Loucy (cell line): ENCODE data around the gene SPAG17.
"Not testable (repeated sequence)": the region's sequence is repeated elsewhere in the genome, so short reads cannot be mapped to it uniquely, and the experiment has no call there.

Experiments used
- H2AFZ ChIP-seq: fragments of 200-600 bp; sonication (generic); 2 replicates; pipeline ENCODE4 v1.6.0; 2016; ENCODE audit warnings: antibody characterized with exemption, mild to moderate bottlenecking, low read length, moderate library complexity
- H3F3A ChIP-seq: fragments of 200-600 bp; 2 replicates; pipeline ENCODE4 v1.6.0; 2016; ENCODE audit warnings: antibody characterized with exemption, low read depth, mild to moderate bottlenecking
- H3K27me3 ChIP-seq: fragments of 200-600 bp; sonication (generic); 2 replicates; pipeline ENCODE4 v1.6.1; 2014; ENCODE audit warnings: low read length, mild to moderate bottlenecking; ENCODE audit not compliant: insufficient read depth, poor library complexity, severe bottlenecking
- H3K36me3 ChIP-seq: fragments of 200-600 bp; sonication (generic); 2 replicates; pipeline ENCODE4 v1.6.1; 2016; ENCODE audit warnings: low read length; ENCODE audit not compliant: insufficient read depth
- H3K4me1 ChIP-seq: fragments of 200-600 bp; sonication (generic); 2 replicates; pipeline ENCODE4 v1.5.1; 2014; ENCODE audit warnings: low read length, mild to moderate bottlenecking; ENCODE audit not compliant: insufficient read depth, poor library complexity, severe bottlenecking
- H3K4me2 ChIP-seq: fragments of 200-600 bp; sonication (generic); 2 replicates; pipeline ENCODE4 v1.6.0; 2014; ENCODE audit warnings: antibody characterized with exemption, low read length, low read depth, mild to moderate bottlenecking; ENCODE audit not compliant: poor library complexity, severe bottlenecking
- H3K4me3 ChIP-seq: fragments of 200-600 bp; sonication (generic); 2 replicates; pipeline ENCODE4 v1.5.1; 2014; ENCODE audit warnings: low read length, mild to moderate bottlenecking, mixed read lengths; ENCODE audit not compliant: poor library complexity, severe bottlenecking
- H3K79me2 ChIP-seq: fragments of 200-600 bp; sonication (generic); 2 replicates; pipeline ENCODE4 v1.6.1; 2014; ENCODE audit warnings: low read length; ENCODE audit not compliant: insufficient read depth
- H3K9ac ChIP-seq: fragments of 200-600 bp; sonication (generic); 2 replicates; pipeline ENCODE4 v1.6.0; 2014; ENCODE audit warnings: mild to moderate bottlenecking, low read depth, low read length, moderate library complexity; ENCODE audit not compliant: poor library complexity, severe bottlenecking
- H3K9me2 ChIP-seq: fragments of 200-600 bp; sonication (generic); replicated peaks from 2 replicates; pipeline ENCODE4 v1.6.1; 2016; ENCODE audit warnings: low read depth, low read length, mixed read lengths
- H3K9me3 ChIP-seq: fragments of 200-600 bp; sonication (generic); 2 replicates; pipeline ENCODE4 v1.6.1; 2014; ENCODE audit warnings: mild to moderate bottlenecking, antibody characterized with exemption, low read length, low read depth; ENCODE audit not compliant: insufficient read depth
- H4K20me1 ChIP-seq: fragments of 200-600 bp; sonication (generic); 2 replicates; pipeline ENCODE4 v1.6.0; 2014; ENCODE audit warnings: antibody characterized with exemption, low read length, mild to moderate bottlenecking; ENCODE audit not compliant: insufficient read depth, poor library complexity, severe bottlenecking
- CTCF ChIP-seq: fragments of 200-600 bp; sonication (generic); conservative IDR thresholded peaks from 2 replicates; pipeline ENCODE4 v1.5.1; 2014; ENCODE audit warnings: mild to moderate bottlenecking, antibody characterized with exemption, low read length
- EZH2phosphoT487 ChIP-seq: fragments of 200-600 bp; IDR thresholded peaks from 2 replicates; pipeline ENCODE4 v1.6.1; 2018; ENCODE audit warnings: antibody characterized with exemption, mild to moderate bottlenecking, moderate library complexity, borderline replicate concordance

The SPAG17 gene

DNA sequence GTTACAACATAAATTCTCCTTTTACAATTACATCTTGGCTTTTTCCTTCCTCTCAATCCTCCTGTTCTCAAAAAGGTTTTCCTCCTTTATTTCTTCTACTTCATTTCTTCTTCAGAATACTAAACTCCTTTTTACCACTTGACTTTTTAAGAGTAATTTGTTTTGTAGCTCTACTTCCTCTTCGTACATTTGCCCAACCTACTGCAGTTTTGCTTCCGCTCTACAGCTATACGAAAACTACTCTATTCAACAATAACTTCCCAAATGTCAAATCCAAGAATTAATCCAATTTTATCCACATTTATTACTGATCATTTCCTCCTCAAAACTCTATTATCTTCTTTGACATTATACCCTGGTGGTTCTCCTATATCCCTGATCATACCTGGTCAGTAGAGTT is 259.0 kb downstream of the SPAG17 start:
- Histone ChIP-seq H3K4me1 (peaks cover 41% of the 10 kb centered on the region), H3F3A (no peaks in the 10 kb centered on the region), H3K9me3 (no peaks in the 10 kb centered on the region), H3K36me3 (no peaks in the 10 kb centered on the region), H3K27me3 (no peaks in the 10 kb centered on the region), H3K79me2 (peaks cover 55% of the 10 kb centered on the region), H3K4me3 (peak overlapping the region; percentile 89), H2AFZ (no peak overlapping the region), H4K20me1 (peaks cover 13% of the 10 kb centered on the region), H3K9me2 (no peaks in the 10 kb centered on the region), H3K9ac (no peak overlapping the region), H3K4me2 (peak overlapping the region; percentile 83)
- TF ChIP-seq CTCF (no peak), EZH2phosphoT487 (no peak)

GRCh38 chr1:117922717-117923116 is 262.3 kb downstream of the SPAG17 start:
- H4K20me1 ChIP-seq, H3K9me3 ChIP-seq, H3K9ac ChIP-seq, H3K4me3 ChIP-seq, H3K4me2 ChIP-seq, H3K27me3 ChIP-seq, H2AFZ ChIP-seq, H3F3A ChIP-seq, H3K9me2 ChIP-seq: not testable (repeated sequence)
- H3K79me2 ChIP-seq = peaks cover 26% of the 10 kb centered on the region
- peaks cover 15% of the 10 kb centered on the region for H3K36me3 ChIP-seq
- peaks cover 22% of the 10 kb centered on the region for H3K4me1 ChIP-seq

- Histone ChIP-seq H3K4me3 (no peak overlapping the region), H3F3A (no peaks in the 10 kb centered on the region), H3K4me2 (no peak overlapping the region), H3K4me1 (peaks cover 14% of the 10 kb centered on the region), H3K9me2 (no peaks in the 10 kb centered on the region), H2AFZ (no peak overlapping the region), H4K20me1 (no peaks in the 10 kb centered on the region), H3K27me3 (no peaks in the 10 kb centered on the region), H3K79me2 (peaks cover 19% of the 10 kb centered on the region), H3K9me3 (no peaks in the 10 kb centered on the region), H3K9ac (no peak overlapping the region), H3K36me3 (peaks cover 21% of the 10 kb centered on the region)
- TF ChIP-seq CTCF = no peak
- no peak for TF ChIP-seq EZH2phosphoT487
These were observed 263.0 kb downstream of the SPAG17 start for GRCh38 chr1:117921991-117922390.

GRCh38 chr1:117919376-117919775 is 265.7 kb downstream of the SPAG17 start:
- Histone ChIP-seq H3K27me3 (no peaks in the 10 kb centered on the region), H3K4me1 (no peaks in the 10 kb centered on the region), H3K79me2 (0 out of 2 replicates have a peak, but pooled peaks cover 6% of the 10 kb centered on the region), H3K9me2 (no peaks in the 10 kb centered on the region), H3K4me2 (no peak overlapping the region), H3K36me3 (peaks cover 42% of the 10 kb centered on the region), H3K9me3 (no peaks in the 10 kb centered on the region), H3F3A (no peaks in the 10 kb centered on the region), H4K20me1 (no peaks in the 10 kb centered on the region), H3K4me3 (no peak overlapping the region), H2AFZ (no peak overlapping the region), H3K9ac (no peak overlapping the region)
- TF ChIP-seq EZH2phosphoT487 (no peak), CTCF (no peak)
